ENCODE data around the gene COL4A3.
"Not testable (repeated sequence)": the region's sequence is repeated elsewhere in the genome, so short reads cannot be mapped to it uniquely, and the experiment has no call there.

COL4A3 gene

GRCh38 chr2:227206406-227206805 lies 42.0 kb downstream of the COL4A3 start:
- no peak overlapping the region for H3K27ac ChIP-seq (ENCODE audit: low read depth, low read length)
- H3K36me3 ChIP-seq (ENCODE audit: control insufficient read depth, insufficient read depth, low read length): no peaks in the 10 kb centered on the region
- peaks cover 13% of the 10 kb centered on the region for H3K4me1 ChIP-seq (ENCODE audit: control insufficient read depth, insufficient read depth, low read length)
- H3K9me3 ChIP-seq (ENCODE audit: control insufficient read depth, insufficient read depth, low read depth, low read length): no peaks in the 10 kb centered on the region
- H3K4me3 ChIP-seq (ENCODE audit: low read depth, low read length): no peak overlapping the region
- no peak overlapping the region for H3K9ac ChIP-seq (ENCODE audit: low read length)
- H3K27me3 ChIP-seq (ENCODE audit: control insufficient read depth, insufficient read depth, low read length): peaks cover 22% of the 10 kb centered on the region; the same call in 1 of the 2 replicates

- Histone ChIP-seq H3K27ac (ENCODE audit: low read depth, low read length) (no peak overlapping the region), H3K27me3 (ENCODE audit: control insufficient read depth, insufficient read depth, low read length) (peaks cover 22% of the 10 kb centered on the region; the same call in 1 of the 2 replicates), H3K4me1 (ENCODE audit: control insufficient read depth, insufficient read depth, low read length) (peaks cover 13% of the 10 kb centered on the region), H3K36me3 (ENCODE audit: control insufficient read depth, insufficient read depth, low read length) (no peaks in the 10 kb centered on the region), H3K9me3 (ENCODE audit: control insufficient read depth, insufficient read depth, low read depth, low read length) (no peaks in the 10 kb centered on the region), H3K4me3 (ENCODE audit: low read depth, low read length) (no peak overlapping the region), H3K9ac (ENCODE audit: low read length) (no peak overlapping the region)
These were observed 43.1 kb downstream of the COL4A3 start for GRCh38 chr2:227207573-227207972.

- Histone ChIP-seq H3K4me1 (ENCODE audit: control insufficient read depth, insufficient read depth, low read length) (no peaks in the 10 kb centered on the region), H3K9ac (ENCODE audit: low read length) (no peak overlapping the region), H3K9me3 (ENCODE audit: control insufficient read depth, insufficient read depth, low read depth, low read length) (no peaks in the 10 kb centered on the region), H3K4me3 (ENCODE audit: low read depth, low read length) (no peak overlapping the region), H3K27ac (ENCODE audit: low read depth, low read length) (no peak overlapping the region), H3K27me3 (ENCODE audit: control insufficient read depth, insufficient read depth, low read length) (no peaks in the 10 kb centered on the region; the same call in 1 of the 2 replicates), H3K36me3 (ENCODE audit: control insufficient read depth, insufficient read depth, low read length) (no peaks in the 10 kb centered on the region)
These were observed 50.2 kb downstream of the COL4A3 start for GRCh38 chr2:227214622-227215041.

GRCh38 chr2:227219312-227220105 lies 55.1 kb downstream of the COL4A3 start:
- H3K9ac ChIP-seq (ENCODE audit: low read length): no peak overlapping the region
- H3K9me3 ChIP-seq (ENCODE audit: control insufficient read depth, insufficient read depth, low read depth, low read length): no peaks in the 10 kb centered on the region
- H3K4me3 ChIP-seq (ENCODE audit: low read depth, low read length): no peak overlapping the region
- no peak overlapping the region for H3K27ac ChIP-seq (ENCODE audit: low read depth, low read length)
- no peaks in the 10 kb centered on the region for H3K4me1 ChIP-seq (ENCODE audit: control insufficient read depth, insufficient read depth, low read length)
- no peaks in the 10 kb centered on the region for H3K36me3 ChIP-seq (ENCODE audit: control insufficient read depth, insufficient read depth, low read length)
- H3K27me3 ChIP-seq (ENCODE audit: control insufficient read depth, insufficient read depth, low read length): no peaks in the 10 kb centered on the region

- H3K4me1 ChIP-seq (ENCODE audit: control insufficient read depth, insufficient read depth, low read length): no peaks in the 10 kb centered on the region
- H3K4me3 ChIP-seq (ENCODE audit: low read depth, low read length): no peak overlapping the region
- no peaks in the 10 kb centered on the region for H3K27me3 ChIP-seq (ENCODE audit: control insufficient read depth, insufficient read depth, low read length)
- H3K9me3 ChIP-seq (ENCODE audit: control insufficient read depth, insufficient read depth, low read depth, low read length): no peaks in the 10 kb centered on the region
- H3K36me3 ChIP-seq (ENCODE audit: control insufficient read depth, insufficient read depth, low read length): no peaks in the 10 kb centered on the region
- H3K27ac ChIP-seq (ENCODE audit: low read depth, low read length): no peak overlapping the region
- H3K9ac ChIP-seq (ENCODE audit: low read length): no peak overlapping the region
These were observed 56.7 kb downstream of the COL4A3 start for GRCh38 chr2:227221120-227221519.

GRCh38 chr2:227222292-227222691 lies 57.9 kb downstream of the COL4A3 start:
- H3K27ac ChIP-seq (ENCODE audit: low read depth, low read length): no peak overlapping the region
- H3K9ac ChIP-seq (ENCODE audit: low read length): no peak overlapping the region
- no peaks in the 10 kb centered on the region for H3K9me3 ChIP-seq (ENCODE audit: control insufficient read depth, insufficient read depth, low read depth, low read length)
- no peaks in the 10 kb centered on the region for H3K36me3 ChIP-seq (ENCODE audit: control insufficient read depth, insufficient read depth, low read length)
- H3K4me3 ChIP-seq (ENCODE audit: low read depth, low read length): no peak overlapping the region
- no peaks in the 10 kb centered on the region for H3K27me3 ChIP-seq (ENCODE audit: control insufficient read depth, insufficient read depth, low read length)
- H3K4me1 ChIP-seq (ENCODE audit: control insufficient read depth, insufficient read depth, low read length): no peaks in the 10 kb centered on the region

- not testable (repeated sequence) for H3K9ac ChIP-seq (ENCODE audit: low read length); H3K27me3 ChIP-seq (ENCODE audit: control insufficient read depth, insufficient read depth, low read length); H3K4me1 ChIP-seq (ENCODE audit: control insufficient read depth, insufficient read depth, low read length); H3K4me3 ChIP-seq (ENCODE audit: low read depth, low read length); H3K9me3 ChIP-seq (ENCODE audit: control insufficient read depth, insufficient read depth, low read depth, low read length); H3K27ac ChIP-seq (ENCODE audit: low read depth, low read length); H3K36me3 ChIP-seq (ENCODE audit: control insufficient read depth, insufficient read depth, low read length)
These were observed 61.2 kb downstream of the COL4A3 start for GRCh38 chr2:227225641-227226040.

GRCh38 chr2:227228061-227228667 lies 63.7 kb downstream of the COL4A3 start:
- Histone ChIP-seq H3K4me1 (ENCODE audit: control insufficient read depth, insufficient read depth, low read length) (no peaks in the 10 kb centered on the region), H3K9ac (ENCODE audit: low read length) (no peak overlapping the region), H3K4me3 (ENCODE audit: low read depth, low read length) (no peak overlapping the region), H3K27me3 (ENCODE audit: control insufficient read depth, insufficient read depth, low read length) (no peaks in the 10 kb centered on the region), H3K27ac (ENCODE audit: low read depth, low read length) (no peak overlapping the region), H3K9me3 (ENCODE audit: control insufficient read depth, insufficient read depth, low read depth, low read length) (no peaks in the 10 kb centered on the region), H3K36me3 (ENCODE audit: control insufficient read depth, insufficient read depth, low read length) (no peaks in the 10 kb centered on the region)

- H3K36me3 ChIP-seq (ENCODE audit: control insufficient read depth, insufficient read depth, low read length): no peaks in the 10 kb centered on the region
- no peaks in the 10 kb centered on the region for H3K27me3 ChIP-seq (ENCODE audit: control insufficient read depth, insufficient read depth, low read length)
- no peak overlapping the region for H3K27ac ChIP-seq (ENCODE audit: low read depth, low read length)
- no peaks in the 10 kb centered on the region for H3K9me3 ChIP-seq (ENCODE audit: control insufficient read depth, insufficient read depth, low read depth, low read length)
- H3K9ac ChIP-seq (ENCODE audit: low read length): no peak overlapping the region
- 0 out of 2 replicates have a peak, but pooled peaks cover 4% of the 10 kb centered on the region for H3K4me1 ChIP-seq (ENCODE audit: control insufficient read depth, insufficient read depth, low read length)
- H3K4me3 ChIP-seq (ENCODE audit: low read depth, low read length): no peak overlapping the region
These were observed 65.7 kb downstream of the COL4A3 start for GRCh38 chr2:227230151-227230550.

- H3K9ac ChIP-seq (ENCODE audit: low read length): no peak overlapping the region
- H3K36me3 ChIP-seq (ENCODE audit: control insufficient read depth, insufficient read depth, low read length): no peaks in the 10 kb centered on the region
- H3K27me3 ChIP-seq (ENCODE audit: control insufficient read depth, insufficient read depth, low read length): no peaks in the 10 kb centered on the region
- H3K4me3 ChIP-seq (ENCODE audit: low read depth, low read length): no peak overlapping the region
- no peak overlapping the region for H3K27ac ChIP-seq (ENCODE audit: low read depth, low read length)
- H3K9me3 ChIP-seq (ENCODE audit: control insufficient read depth, insufficient read depth, low read depth, low read length): no peaks in the 10 kb centered on the region
- 0 out of 2 replicates have a peak, but pooled peaks cover 8% of the 10 kb centered on the region for H3K4me1 ChIP-seq (ENCODE audit: control insufficient read depth, insufficient read depth, low read length)
These were observed 70.0 kb downstream of the COL4A3 start for GRCh38 chr2:227234429-227234828.

GRCh38 chr2:227237786-227238185 lies 73.4 kb downstream of the COL4A3 start:
- H3K27ac ChIP-seq (ENCODE audit: low read depth, low read length): no peak overlapping the region
- no peaks in the 10 kb centered on the region for H3K27me3 ChIP-seq (ENCODE audit: control insufficient read depth, insufficient read depth, low read length)
- peaks cover 18% of the 10 kb centered on the region for H3K4me1 ChIP-seq (ENCODE audit: control insufficient read depth, insufficient read depth, low read length)
- H3K36me3 ChIP-seq (ENCODE audit: control insufficient read depth, insufficient read depth, low read length): no peaks in the 10 kb centered on the region
- H3K9ac ChIP-seq (ENCODE audit: low read length): no peak overlapping the region
- H3K9me3 ChIP-seq (ENCODE audit: control insufficient read depth, insufficient read depth, low read depth, low read length): no peaks in the 10 kb centered on the region
- H3K4me3 ChIP-seq (ENCODE audit: low read depth, low read length): no peak overlapping the region
